ENCODE measurements around the gene CTU2.

Gene CTU2

GRCh38 chr16:88732172-88732960, 26.1 kb downstream of the CTU2 start:
- no peak for DNase-seq

GRCh38 chr16:88732961-88733294, 26.6 kb downstream of the CTU2 start:
- no peak for DNase-seq

- no peak for DNase-seq
These were observed 27.5 kb downstream of the CTU2 start for GRCh38 chr16:88733630-88734360.

GRCh38 chr16:88734361-88734728, 28.0 kb downstream of the CTU2 start:
- no peak for DNase-seq

GRCh38 chr16:88735121-88735520, 28.8 kb downstream of the CTU2 start:
- no peak for DNase-seq

GRCh38 chr16:88735616-88736015, 29.3 kb downstream of the CTU2 start:
- DNase-seq: no peak

- DNase-seq: no peak
These were observed 29.8 kb downstream of the CTU2 start for GRCh38 chr16:88736088-88736487.

- DNase-seq: no peak
These were observed 30.2 kb downstream of the CTU2 start for GRCh38 chr16:88736496-88736895.

GRCh38 chr16:88737298-88738150, 31.2 kb downstream of the CTU2 start:
- DNase-seq: no peak

- no peak for DNase-seq
These were observed 32.1 kb downstream of the CTU2 start for GRCh38 chr16:88738151-88739084.

- DNase-seq: no peak
These were observed 33.1 kb downstream of the CTU2 start for GRCh38 chr16:88739139-88739976.

- no peak for DNase-seq
These were observed 33.8 kb downstream of the CTU2 start for GRCh38 chr16:88739977-88740726.

GRCh38 chr16:88740727-88741055, 34.4 kb downstream of the CTU2 start:
- no peak for DNase-seq

- no peak for DNase-seq
These were observed 35.1 kb downstream of the CTU2 start for GRCh38 chr16:88741368-88741767.

GRCh38 chr16:88742896-88743605, 36.7 kb downstream of the CTU2 start:
- DNase-seq: no peak

- no peak for DNase-seq
These were observed 37.6 kb downstream of the CTU2 start for GRCh38 chr16:88743693-88744576.

GRCh38 chr16:88744577-88745521, 38.5 kb downstream of the CTU2 start:
- DNase-seq: no peak

GRCh38 chr16:88746506-88746905, 40.2 kb downstream of the CTU2 start:
- no peak for DNase-seq
